ENCODE data around the gene DKK3.

Gene DKK3

DNA sequence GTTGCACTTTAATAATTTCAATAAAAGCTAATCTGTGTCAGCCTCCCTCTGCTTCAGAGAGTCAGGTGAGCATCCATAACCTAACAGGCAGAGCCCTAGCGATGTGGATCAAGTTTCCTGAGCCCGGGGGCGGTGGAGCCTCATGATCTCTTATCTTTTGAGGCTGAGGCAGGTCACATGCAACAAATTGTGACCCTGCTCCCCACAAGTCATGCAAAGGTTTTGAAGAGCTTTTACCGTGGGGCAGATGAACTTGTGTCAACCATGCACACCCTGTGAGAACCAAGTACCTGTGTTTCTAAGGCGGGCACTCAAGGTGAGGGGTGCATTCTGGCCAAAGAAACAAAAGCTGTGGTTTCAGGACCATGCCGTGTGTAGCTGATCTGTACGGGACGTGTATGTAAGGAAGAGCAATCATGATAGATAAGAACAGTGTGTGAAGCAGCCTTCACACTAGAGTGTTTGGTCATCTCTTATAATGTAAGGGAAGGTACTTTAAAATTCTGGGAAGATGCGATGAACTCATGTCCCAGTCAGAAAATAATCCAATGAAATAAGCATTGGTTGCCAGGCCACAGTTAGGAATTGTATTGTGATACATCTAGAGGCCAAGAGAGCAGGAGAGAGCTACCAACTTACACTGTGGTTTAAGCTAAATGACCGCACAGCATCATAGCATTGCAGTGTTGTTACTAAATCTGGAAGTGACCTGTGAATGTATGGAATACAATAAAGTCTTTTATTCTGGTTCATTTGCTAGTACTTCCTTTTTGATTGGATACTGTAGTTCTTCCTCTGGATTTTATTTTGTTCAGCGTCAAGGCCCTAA lies 49.8 kb downstream of the DKK3 start:
- TF ChIP-seq ZFP30 (CRISPR knock-in tag; IDR thresholded peaks at IDR 0.05) (no peak), ZNF8 (CRISPR knock-in tag; IDR thresholded peaks at IDR 0.05) (no peak), ZFP3 (CRISPR knock-in tag; IDR thresholded peaks at IDR 0.05) (no peak), ISL1 (CRISPR knock-in tag; IDR thresholded peaks at IDR 0.05) (no peak), ZNF70 (CRISPR knock-in tag; IDR thresholded peaks at IDR 0.05) (no peak), BACH2 (CRISPR knock-in tag; IDR thresholded peaks at IDR 0.05; ENCODE audit: borderline replicate concordance) (no peak), CSDC2 (CRISPR knock-in tag; IDR thresholded peaks at IDR 0.05) (no peak), TOX (CRISPR knock-in tag; IDR thresholded peaks at IDR 0.05; ENCODE audit: borderline replicate concordance) (no peak), ZNF565 (CRISPR knock-in tag; conservative IDR thresholded peaks at IDR 0.05; ENCODE audit: low read depth) (no peak), RARB (CRISPR knock-in tag; IDR thresholded peaks at IDR 0.05) (no peak), ESRRG (CRISPR knock-in tag; IDR thresholded peaks at IDR 0.05) (no peak), TCF4 (CRISPR knock-in tag; IDR thresholded peaks at IDR 0.05; ENCODE audit: borderline replicate concordance) (no peak)
- TF ChIP-seq, protein P1, sequence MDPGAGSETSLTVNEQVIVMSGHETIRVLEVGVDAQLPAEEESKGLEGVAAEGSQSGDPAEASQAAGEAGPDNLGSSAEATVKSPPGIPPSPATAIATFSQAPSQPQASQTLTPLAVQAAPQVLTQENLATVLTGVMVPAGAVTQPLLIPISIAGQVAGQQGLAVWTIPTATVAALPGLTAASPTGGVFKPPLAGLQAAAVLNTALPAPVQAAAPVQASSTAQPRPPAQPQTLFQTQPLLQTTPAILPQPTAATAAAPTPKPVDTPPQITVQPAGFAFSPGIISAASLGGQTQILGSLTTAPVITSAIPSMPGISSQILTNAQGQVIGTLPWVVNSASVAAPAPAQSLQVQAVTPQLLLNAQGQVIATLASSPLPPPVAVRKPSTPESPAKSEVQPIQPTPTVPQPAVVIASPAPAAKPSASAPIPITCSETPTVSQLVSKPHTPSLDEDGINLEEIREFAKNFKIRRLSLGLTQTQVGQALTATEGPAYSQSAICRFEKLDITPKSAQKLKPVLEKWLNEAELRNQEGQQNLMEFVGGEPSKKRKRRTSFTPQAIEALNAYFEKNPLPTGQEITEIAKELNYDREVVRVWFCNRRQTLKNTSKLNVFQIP (CRISPR knock-in tag; IDR thresholded peaks at IDR 0.05; ENCODE audit: borderline replicate concordance, low read depth): no peak
- no peak for ATAC-seq

DNA sequence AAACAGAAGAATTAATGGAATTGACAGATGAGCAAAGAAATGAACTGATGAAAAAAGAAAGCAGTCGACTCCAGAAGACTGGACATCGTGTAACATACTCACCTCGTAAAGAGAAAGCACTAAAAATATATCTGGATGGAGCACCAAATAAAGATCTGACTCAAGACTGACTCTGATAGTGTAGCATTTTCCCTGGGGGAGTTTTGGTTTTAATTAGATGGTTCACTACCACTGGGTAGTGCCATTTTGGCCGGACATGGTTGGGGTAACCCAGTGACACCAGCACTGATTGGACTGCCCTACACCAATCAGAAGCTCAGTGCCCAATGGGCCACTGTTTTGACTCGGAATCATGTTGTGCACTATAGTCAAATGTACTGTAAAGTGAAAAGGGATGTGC lies 52.4 kb downstream of the DKK3 start:
- TF ChIP-seq GLIS3 (CRISPR knock-in tag; IDR thresholded peaks at IDR 0.05) (no peak), ARNTL (CRISPR knock-in tag; IDR thresholded peaks at IDR 0.05; ENCODE audit: borderline replicate concordance, low read depth) (no peak), TOX (CRISPR knock-in tag; IDR thresholded peaks at IDR 0.05; ENCODE audit: borderline replicate concordance) (no peak), RARB (CRISPR knock-in tag; IDR thresholded peaks at IDR 0.05) (no peak), SNAI2 (CRISPR knock-in tag; IDR thresholded peaks at IDR 0.05) (no peak), ZFP30 (CRISPR knock-in tag; IDR thresholded peaks at IDR 0.05) (no peak), BACH2 (CRISPR knock-in tag; IDR thresholded peaks at IDR 0.05; ENCODE audit: borderline replicate concordance) (no peak), ZNF565 (CRISPR knock-in tag; conservative IDR thresholded peaks at IDR 0.05; ENCODE audit: low read depth) (no peak), PPARA (CRISPR knock-in tag; IDR thresholded peaks at IDR 0.05; ENCODE audit: borderline replicate concordance) (no peak), ZC3H10 (CRISPR knock-in tag; IDR thresholded peaks at IDR 0.05) (no peak), ZNF8 (CRISPR knock-in tag; IDR thresholded peaks at IDR 0.05) (no peak), ZFP3 (CRISPR knock-in tag; IDR thresholded peaks at IDR 0.05) (no peak)
- TF ChIP-seq, protein P1 (CRISPR knock-in tag; IDR thresholded peaks at IDR 0.05; ENCODE audit: borderline replicate concordance, low read depth): no peak
- TF ChIP-seq, protein P2, sequence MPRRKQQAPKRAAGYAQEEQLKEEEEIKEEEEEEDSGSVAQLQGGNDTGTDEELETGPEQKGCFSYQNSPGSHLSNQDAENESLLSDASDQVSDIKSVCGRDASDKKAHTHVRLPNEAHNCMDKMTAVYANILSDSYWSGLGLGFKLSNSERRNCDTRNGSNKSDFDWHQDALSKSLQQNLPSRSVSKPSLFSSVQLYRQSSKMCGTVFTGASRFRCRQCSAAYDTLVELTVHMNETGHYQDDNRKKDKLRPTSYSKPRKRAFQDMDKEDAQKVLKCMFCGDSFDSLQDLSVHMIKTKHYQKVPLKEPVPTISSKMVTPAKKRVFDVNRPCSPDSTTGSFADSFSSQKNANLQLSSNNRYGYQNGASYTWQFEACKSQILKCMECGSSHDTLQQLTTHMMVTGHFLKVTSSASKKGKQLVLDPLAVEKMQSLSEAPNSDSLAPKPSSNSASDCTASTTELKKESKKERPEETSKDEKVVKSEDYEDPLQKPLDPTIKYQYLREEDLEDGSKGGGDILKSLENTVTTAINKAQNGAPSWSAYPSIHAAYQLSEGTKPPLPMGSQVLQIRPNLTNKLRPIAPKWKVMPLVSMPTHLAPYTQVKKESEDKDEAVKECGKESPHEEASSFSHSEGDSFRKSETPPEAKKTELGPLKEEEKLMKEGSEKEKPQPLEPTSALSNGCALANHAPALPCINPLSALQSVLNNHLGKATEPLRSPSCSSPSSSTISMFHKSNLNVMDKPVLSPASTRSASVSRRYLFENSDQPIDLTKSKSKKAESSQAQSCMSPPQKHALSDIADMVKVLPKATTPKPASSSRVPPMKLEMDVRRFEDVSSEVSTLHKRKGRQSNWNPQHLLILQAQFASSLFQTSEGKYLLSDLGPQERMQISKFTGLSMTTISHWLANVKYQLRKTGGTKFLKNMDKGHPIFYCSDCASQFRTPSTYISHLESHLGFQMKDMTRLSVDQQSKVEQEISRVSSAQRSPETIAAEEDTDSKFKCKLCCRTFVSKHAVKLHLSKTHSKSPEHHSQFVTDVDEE (CRISPR knock-in tag; IDR thresholded peaks at IDR 0.05): no peak
- TF ChIP-seq, protein P3, sequence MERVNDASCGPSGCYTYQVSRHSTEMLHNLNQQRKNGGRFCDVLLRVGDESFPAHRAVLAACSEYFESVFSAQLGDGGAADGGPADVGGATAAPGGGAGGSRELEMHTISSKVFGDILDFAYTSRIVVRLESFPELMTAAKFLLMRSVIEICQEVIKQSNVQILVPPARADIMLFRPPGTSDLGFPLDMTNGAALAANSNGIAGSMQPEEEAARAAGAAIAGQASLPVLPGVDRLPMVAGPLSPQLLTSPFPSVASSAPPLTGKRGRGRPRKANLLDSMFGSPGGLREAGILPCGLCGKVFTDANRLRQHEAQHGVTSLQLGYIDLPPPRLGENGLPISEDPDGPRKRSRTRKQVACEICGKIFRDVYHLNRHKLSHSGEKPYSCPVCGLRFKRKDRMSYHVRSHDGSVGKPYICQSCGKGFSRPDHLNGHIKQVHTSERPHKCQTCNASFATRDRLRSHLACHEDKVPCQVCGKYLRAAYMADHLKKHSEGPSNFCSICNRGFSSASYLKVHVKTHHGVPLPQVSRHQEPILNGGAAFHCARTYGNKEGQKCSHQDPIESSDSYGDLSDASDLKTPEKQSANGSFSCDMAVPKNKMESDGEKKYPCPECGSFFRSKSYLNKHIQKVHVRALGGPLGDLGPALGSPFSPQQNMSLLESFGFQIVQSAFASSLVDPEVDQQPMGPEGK (CRISPR knock-in tag; IDR thresholded peaks at IDR 0.05; ENCODE audit: borderline replicate concordance): no peak
- TF ChIP-seq, protein P4, sequence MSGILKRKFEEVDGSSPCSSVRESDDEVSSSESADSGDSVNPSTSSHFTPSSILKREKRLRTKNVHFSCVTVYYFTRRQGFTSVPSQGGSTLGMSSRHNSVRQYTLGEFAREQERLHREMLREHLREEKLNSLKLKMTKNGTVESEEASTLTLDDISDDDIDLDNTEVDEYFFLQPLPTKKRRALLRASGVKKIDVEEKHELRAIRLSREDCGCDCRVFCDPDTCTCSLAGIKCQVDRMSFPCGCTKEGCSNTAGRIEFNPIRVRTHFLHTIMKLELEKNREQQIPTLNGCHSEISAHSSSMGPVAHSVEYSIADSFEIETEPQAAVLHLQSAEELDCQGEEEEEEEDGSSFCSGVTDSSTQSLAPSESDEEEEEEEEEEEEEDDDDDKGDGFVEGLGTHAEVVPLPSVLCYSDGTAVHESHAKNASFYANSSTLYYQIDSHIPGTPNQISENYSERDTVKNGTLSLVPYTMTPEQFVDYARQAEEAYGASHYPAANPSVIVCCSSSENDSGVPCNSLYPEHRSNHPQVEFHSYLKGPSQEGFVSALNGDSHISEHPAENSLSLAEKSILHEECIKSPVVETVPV (CRISPR knock-in tag; IDR thresholded peaks at IDR 0.05): no peak
- TF ChIP-seq, protein P5, sequence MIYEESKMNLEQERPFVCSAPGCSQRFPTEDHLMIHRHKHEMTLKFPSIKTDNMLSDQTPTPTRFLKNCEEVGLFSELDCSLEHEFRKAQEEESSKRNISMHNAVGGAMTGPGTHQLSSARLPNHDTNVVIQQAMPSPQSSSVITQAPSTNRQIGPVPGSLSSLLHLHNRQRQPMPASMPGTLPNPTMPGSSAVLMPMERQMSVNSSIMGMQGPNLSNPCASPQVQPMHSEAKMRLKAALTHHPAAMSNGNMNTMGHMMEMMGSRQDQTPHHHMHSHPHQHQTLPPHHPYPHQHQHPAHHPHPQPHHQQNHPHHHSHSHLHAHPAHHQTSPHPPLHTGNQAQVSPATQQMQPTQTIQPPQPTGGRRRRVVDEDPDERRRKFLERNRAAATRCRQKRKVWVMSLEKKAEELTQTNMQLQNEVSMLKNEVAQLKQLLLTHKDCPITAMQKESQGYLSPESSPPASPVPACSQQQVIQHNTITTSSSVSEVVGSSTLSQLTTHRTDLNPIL (CRISPR knock-in tag; IDR thresholded peaks at IDR 0.05; ENCODE audit: low read depth): no peak
- ATAC-seq: no peak

All from SK-N-SH treated with all-trans-retinoic acid at 6 μM for 48 hours (cell line).